Sigmoid colon (tissue), 7 donors: Measurements from ENCODE around the gene STAT5A. TPM values are rescaled to one million over a fixed set of nuclear protein-coding genes. Genes with fewer than 3 reads are reported as not detected.

ENCODE experiments used
- DNase-seq: peaks from one replicate; pipeline ENCODE4 v3.0.0-alpha.2; 2019
- H3K27ac ChIP-seq, 4 donors: fragments of 200-600 bp; sonication (generic); one replicate each; pipeline ENCODE4 v1.5.1; 2016 to 2019; ENCODE audit warnings: mild to moderate bottlenecking in 1 of 4
- H3K27me3 ChIP-seq, 3 donors: fragments of 200-600 bp; sonication (generic); one replicate each; pipeline ENCODE4 v1.5.1; 2019; ENCODE audit warnings: mild to moderate bottlenecking in 1 of 3
- H3K36me3 ChIP-seq, 4 donors: fragments of 200-600 bp; sonication (generic); one replicate each; pipeline ENCODE4 v1.5.1; 2016 to 2019
- H3K4me1 ChIP-seq, 4 donors: fragments of 200-600 bp; sonication (generic); one replicate each; pipeline ENCODE4 v1.5.1; 2017 to 2019
- H3K4me3 ChIP-seq, 4 donors: fragments of 200-600 bp; sonication (generic); one replicate each; pipeline ENCODE4 v1.5.1; 2017 to 2019; ENCODE audit warnings: mild to moderate bottlenecking in 2 of 4, moderate library complexity in 1 of 4
- H3K9me3 ChIP-seq, 4 donors: fragments of 200-600 bp in 3 of 4; sonication (generic) in 3 of 4; one replicate each; pipeline versions ENCODE4 v1.5.1 to v1.6.1; 2013 to 2019
- CTCF ChIP-seq, 4 experiments: fragments of 450-650 bp in 3 of 4; fragments of 200-600 bp in 1 of 4; IDR thresholded peaks; one replicate each; pipeline ENCODE4 v1.5.1; 2016 to 2019; ENCODE audit warnings: antibody characterized with exemption in 4 of 4, mild to moderate bottlenecking in 3 of 4, moderate library complexity in 2 of 4
- EP300 ChIP-seq, 4 donors: sonication (generic); formaldehyde crosslinking; IDR thresholded peaks; one replicate each; pipeline ENCODE4 v1.6.1; 2017; ENCODE audit warnings: antibody characterized with exemption in 4 of 4
- POLR2A ChIP-seq, 2 donors: fragments of 450-650 bp; IDR thresholded peaks; one replicate each; pipeline ENCODE4 v1.6.1; 2016; ENCODE audit warnings: antibody characterized with exemption in 2 of 2, mild to moderate bottlenecking in 2 of 2, moderate library complexity in 2 of 2
- POLR2AphosphoS5 ChIP-seq, 4 donors: sonication (generic); formaldehyde crosslinking; IDR thresholded peaks; one replicate each; pipeline ENCODE4 v1.6.1; 2017; ENCODE audit warnings: antibody characterized with exemption in 4 of 4
- WGBS, 2 donors: extraction: QIAGEN DNeasy Blood & Tissue Kit; methylation state at CpG; one replicate each; pipeline ENCODE4 v1.1.7; 2013; 5-methylcytosine and 5-hydroxymethylcytosine counted together
- intact Hi-C: fragments of 100-400 bp; cut with DNase I; formaldehyde crosslinking; loops from one replicate; pipeline ENCODE4 v1.15.1; 2023
- polyA plus RNA-seq, 3 donors: library from polyadenylated mRNA; stranded (reverse); fragments of 200-250 nt; gene quantifications; one replicate each; pipeline ENCODE4 v1.2.3, GENCODE V29; 2013
- total RNA-seq, 4 donors: library from RNA; depleted of rRNA; stranded (reverse); fragments of >200 nt; gene quantifications; one replicate each; pipeline ENCODE4 v1.1.0, GENCODE V29; 2016
- donor health status: healthy with polysubstance abuse.
- donor health status: Bipolar disorder and iron deficiency.
- donor health status: healthy.

STAT5A gene
- total and polyA plus RNA-seq, 7 donors: 7.4 to 91.0 (median 57.2) TPM

GRCh38 chr17:42282478-42283080 is 5.7 kb upstream of the STAT5A start:
- H3K27ac ChIP-seq: no peak overlapping the region
- H3K4me1 ChIP-seq: peaks cover 0 to 15% (median 14%) of the 10 kb centered on the region in 4 donors
- no peak overlapping the region for H3K4me3 ChIP-seq
- peak; percentile 10 for DNase-seq
- TF ChIP-seq POLR2AphosphoS5 (IDR thresholded peaks at IDR 0.05) (no peak), CTCF (IDR thresholded peaks at IDR 0.05) (no peak), POLR2A (IDR thresholded peaks at IDR 0.05) (no peak), EP300 (IDR thresholded peaks at IDR 0.05) (no peak)
- H3K36me3 ChIP-seq: no peaks in the 10 kb centered on the region
- H3K27me3 ChIP-seq: no peaks in the 10 kb centered on the region
- intact Hi-C loops: no loop called here
- no peaks in the 10 kb centered on the region for H3K9me3 ChIP-seq
- 90 to 96% methylated on average over 6 of the region's 6 CpGs for WGBS, 2 donors

- peak; percentile 48 for DNase-seq
- Histone ChIP-seq H3K36me3 (no peaks in the 10 kb centered on the region), H3K4me3 (no peak overlapping the region), H3K27ac (no peak overlapping the region), H3K9me3 (no peaks in the 10 kb centered on the region), H3K27me3 (no peaks in the 10 kb centered on the region), H3K4me1 (peaks cover 0 to 20% (median 16%) of the 10 kb centered on the region in 4 donors)
- TF ChIP-seq POLR2AphosphoS5 (IDR thresholded peaks at IDR 0.05) (no peak), EP300 (IDR thresholded peaks at IDR 0.05) (no peak), CTCF (IDR thresholded peaks at IDR 0.05) (no peak), POLR2A (IDR thresholded peaks at IDR 0.05) (no peak)
- 90 to 95% methylated on average over 7 of the region's 7 CpGs for WGBS, 2 donors
- intact Hi-C loops: no loop called here
These were observed 4.9 kb upstream of the STAT5A start for GRCh38 chr17:42283241-42284023.

GRCh38 chr17:42284024-42284369 is 4.3 kb upstream of the STAT5A start:
- Histone ChIP-seq H3K9me3 (no peaks in the 10 kb centered on the region), H3K36me3 (no peaks in the 10 kb centered on the region), H3K4me1 (peaks cover 0 to 26% (median 20%) of the 10 kb centered on the region in 4 donors), H3K4me3 (no peak overlapping the region), H3K27ac (no peak overlapping the region), H3K27me3 (no peaks in the 10 kb centered on the region)
- WGBS, 2 donors: 90 to 97% methylated on average over 5 of the region's 5 CpGs
- intact Hi-C loops: no loop called here
- DNase-seq: peak; percentile 42
- TF ChIP-seq POLR2AphosphoS5 (IDR thresholded peaks at IDR 0.05) (no peak), POLR2A (IDR thresholded peaks at IDR 0.05) (no peak), EP300 (IDR thresholded peaks at IDR 0.05) (no peak), CTCF (IDR thresholded peaks at IDR 0.05) (no peak)

GRCh38 chr17:42284566-42284965 is 3.7 kb upstream of the STAT5A start:
- Histone ChIP-seq H3K4me3 (no peak overlapping the region), H3K4me1 (peaks cover 0 to 31% (median 26%) of the 10 kb centered on the region in 4 donors), H3K27ac (no peak overlapping the region), H3K9me3 (no peaks in the 10 kb centered on the region), H3K27me3 (no peaks in the 10 kb centered on the region), H3K36me3 (no peaks in the 10 kb centered on the region)
- TF ChIP-seq POLR2AphosphoS5 (IDR thresholded peaks at IDR 0.05): no peak
- WGBS, 2 donors: 94 to 96% methylated on average over 7 of the region's 7 CpGs
- intact Hi-C loops: no loop called here
- peak; percentile 33 for DNase-seq

- Histone ChIP-seq H3K4me1 (peaks cover 0 to 38% (median 35%) of the 10 kb centered on the region in 4 donors), H3K9me3 (no peaks in the 10 kb centered on the region), H3K27me3 (no peaks in the 10 kb centered on the region), H3K36me3 (no peaks in the 10 kb centered on the region), H3K4me3 (no peak overlapping the region), H3K27ac (peak overlapping the region in 1 of 4 donors; percentile 93)
- intact Hi-C loops: loop anchor here (5.0 kb wide), 2 partner anchors 63 to 93 kb away; partner anchors contain the start of gene GHDC
- TF ChIP-seq EP300 (IDR thresholded peaks at IDR 0.05): no peak
- no peak for TF ChIP-seq CTCF (IDR thresholded peaks at IDR 0.05)
- no peak for TF ChIP-seq POLR2AphosphoS5 (IDR thresholded peaks at IDR 0.05)
- TF ChIP-seq POLR2A (IDR thresholded peaks at IDR 0.05): no peak
- WGBS, 2 donors: 90 to 94% methylated on average over 11 of the region's 11 CpGs
- DNase-seq: peak; percentile 52
These were observed 2.8 kb upstream of the STAT5A start for GRCh38 chr17:42285346-42286050.
